Prostate gland (tissue), 2 donors: ENCODE results near the gene STK10.

Experiments
- POLR2AphosphoS5 ChIP-seq: sonication (generic); formaldehyde crosslinking; IDR thresholded peaks from one replicate; pipeline ENCODE4 v1.6.1; 2017; ENCODE audit warnings: antibody characterized with exemption
- TF ChIP-seq, protein P1 (sequence below), 4 experiments: fragments of 200-600 bp in 2 of 4; fragments of 450-650 bp in 2 of 4; sonication (generic) in 2 of 4; IDR thresholded peaks; 1 replicate in 3 of 4; 2 replicates in 1 of 4; pipeline ENCODE4 v1.5.1; 2016 to 2019; ENCODE audit warnings: antibody characterized with exemption in 4 of 4, mild to moderate bottlenecking in 2 of 4, moderate library complexity in 2 of 4

DNA sequence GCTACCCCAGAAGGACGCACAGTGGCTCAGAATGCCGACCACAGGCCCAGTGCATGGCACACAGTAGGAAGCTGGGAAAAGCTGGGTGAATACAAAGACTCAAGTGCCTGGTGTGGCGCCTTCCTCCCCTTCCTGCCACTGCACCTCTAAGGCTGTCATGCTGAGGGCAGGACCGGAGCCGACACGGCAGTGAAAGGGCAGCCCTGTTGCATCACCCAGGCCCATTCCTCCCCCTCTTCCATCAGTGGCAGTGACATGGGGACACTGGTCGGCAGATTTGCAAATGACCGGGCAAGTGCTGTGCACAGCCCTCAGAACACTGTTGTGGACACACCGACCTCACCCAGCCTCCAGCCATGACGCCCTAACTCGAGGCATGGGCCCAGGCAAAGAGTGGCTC is 84.0 kb downstream of the STK10 start:
- TF ChIP-seq, protein P1, sequence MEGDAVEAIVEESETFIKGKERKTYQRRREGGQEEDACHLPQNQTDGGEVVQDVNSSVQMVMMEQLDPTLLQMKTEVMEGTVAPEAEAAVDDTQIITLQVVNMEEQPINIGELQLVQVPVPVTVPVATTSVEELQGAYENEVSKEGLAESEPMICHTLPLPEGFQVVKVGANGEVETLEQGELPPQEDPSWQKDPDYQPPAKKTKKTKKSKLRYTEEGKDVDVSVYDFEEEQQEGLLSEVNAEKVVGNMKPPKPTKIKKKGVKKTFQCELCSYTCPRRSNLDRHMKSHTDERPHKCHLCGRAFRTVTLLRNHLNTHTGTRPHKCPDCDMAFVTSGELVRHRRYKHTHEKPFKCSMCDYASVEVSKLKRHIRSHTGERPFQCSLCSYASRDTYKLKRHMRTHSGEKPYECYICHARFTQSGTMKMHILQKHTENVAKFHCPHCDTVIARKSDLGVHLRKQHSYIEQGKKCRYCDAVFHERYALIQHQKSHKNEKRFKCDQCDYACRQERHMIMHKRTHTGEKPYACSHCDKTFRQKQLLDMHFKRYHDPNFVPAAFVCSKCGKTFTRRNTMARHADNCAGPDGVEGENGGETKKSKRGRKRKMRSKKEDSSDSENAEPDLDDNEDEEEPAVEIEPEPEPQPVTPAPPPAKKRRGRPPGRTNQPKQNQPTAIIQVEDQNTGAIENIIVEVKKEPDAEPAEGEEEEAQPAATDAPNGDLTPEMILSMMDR (IDR thresholded peaks at IDR 0.05): no peak
- no peak for TF ChIP-seq POLR2AphosphoS5
